Measurements from ENCODE around the gene TULP4.
"Not testable (repeated sequence)": the region's sequence is repeated elsewhere in the genome, so short reads cannot be mapped to it uniquely, and the experiment has no call there.

Gene TULP4

DNA sequence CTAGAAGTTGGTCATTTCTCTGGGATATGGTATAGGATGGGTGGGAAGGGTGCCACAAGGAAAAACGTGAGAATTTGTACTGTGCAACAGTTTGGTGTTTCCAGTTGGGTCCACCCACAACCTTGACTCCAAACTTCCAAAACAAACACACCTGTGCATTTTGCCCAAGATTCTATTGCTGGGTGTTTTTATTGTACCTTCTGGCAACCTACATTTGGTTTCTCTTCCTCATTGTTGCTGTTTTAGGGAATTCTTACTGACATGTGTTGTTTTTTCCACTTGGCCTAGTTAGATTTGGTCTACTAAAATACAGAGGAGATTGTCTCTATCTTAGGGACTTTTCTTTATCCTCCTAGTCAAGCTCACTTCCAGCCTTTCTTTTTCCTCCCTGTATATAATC, 16.7 kb downstream of the TULP4 start:
- DNase-seq (ENCODE audit: low read depth): no peak

GRCh38 chr6:158329531-158329930, 17.3 kb downstream of the TULP4 start:
- DNase-seq (ENCODE audit: low read depth): no peak

DNA sequence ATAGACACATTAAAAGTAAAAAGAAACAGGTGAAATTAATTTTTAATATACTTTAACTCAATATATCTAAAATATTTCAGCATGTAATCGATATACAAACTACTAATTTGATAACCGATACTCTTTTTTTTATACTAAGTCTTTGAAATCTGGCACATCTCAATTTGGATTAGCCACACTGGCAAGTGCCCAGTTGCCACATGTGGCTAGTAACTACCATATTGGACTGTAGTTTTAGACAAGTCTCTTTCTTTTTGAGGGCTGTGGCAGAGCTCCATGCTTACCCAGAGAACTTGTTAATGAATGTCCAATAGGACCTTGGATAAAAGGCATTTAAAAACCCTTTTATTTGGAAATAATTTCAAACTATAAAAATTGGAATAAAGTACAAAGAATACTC, 17.8 kb downstream of the TULP4 start:
- DNase-seq (ENCODE audit: low read depth): no peak

DNA sequence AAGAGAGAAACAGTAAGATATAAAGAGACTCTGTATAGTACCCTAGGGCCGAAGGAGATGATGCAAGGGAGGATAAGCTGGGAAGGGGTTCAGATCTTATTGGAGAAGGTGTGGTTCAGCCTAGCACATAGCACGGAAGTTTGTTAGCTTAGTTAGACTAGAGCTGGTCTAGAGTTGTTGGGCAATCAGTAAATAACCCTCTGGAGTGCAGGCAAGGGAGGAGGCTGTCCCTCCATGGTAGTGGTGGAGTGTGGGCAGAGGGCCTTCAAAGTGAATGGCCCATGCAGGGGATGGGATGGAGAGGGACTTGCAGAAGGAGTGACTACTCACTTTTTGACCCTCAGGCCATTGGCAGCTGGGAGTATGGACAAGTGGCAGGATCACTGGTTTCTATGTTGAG, 20.0 kb downstream of the TULP4 start:
- no peak for DNase-seq (ENCODE audit: low read depth)

DNA sequence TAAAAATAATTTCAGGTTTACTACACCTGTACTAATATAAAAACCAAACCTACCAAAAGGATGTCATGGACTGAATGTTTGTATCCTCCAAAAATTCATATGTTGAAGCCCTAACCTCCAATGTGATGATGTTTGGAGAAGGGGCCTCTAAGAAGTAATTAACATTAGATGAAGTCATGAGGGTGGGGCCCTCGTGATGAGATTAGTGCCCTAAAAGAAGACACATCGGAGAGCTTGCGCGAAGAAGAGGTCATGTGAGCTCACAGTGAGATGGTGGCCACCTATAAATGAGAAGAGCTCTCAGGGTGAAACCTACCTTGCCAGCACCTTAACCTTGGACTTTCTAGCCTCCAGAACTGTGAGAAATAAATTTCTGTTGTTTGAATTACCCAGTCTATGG, 20.8 kb downstream of the TULP4 start:
- DNase-seq (ENCODE audit: low read depth): no peak

DNA sequence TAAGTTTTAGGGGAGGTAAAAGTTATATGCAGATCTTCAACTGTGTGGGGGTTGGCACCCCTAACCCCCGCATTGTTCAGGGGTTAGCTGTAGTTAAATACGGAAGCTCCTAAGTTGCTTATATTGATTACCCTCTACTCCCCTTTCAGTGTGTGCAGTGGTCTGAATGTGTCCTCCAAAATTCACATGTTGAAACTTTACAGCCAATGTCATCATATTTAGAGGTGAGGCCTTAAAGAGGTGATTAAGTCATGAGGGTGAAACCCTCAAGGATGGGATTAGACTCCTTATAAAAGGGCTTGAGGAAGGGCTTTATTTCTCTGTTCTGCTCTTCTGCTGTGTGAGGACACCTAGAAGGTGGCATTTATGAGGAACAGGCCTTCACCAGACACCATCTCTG, 22.3 kb downstream of the TULP4 start:
- DNase-seq (ENCODE audit: low read depth): no peak

GRCh38 chr6:158337332-158337731, 25.1 kb downstream of the TULP4 start:
- DNase-seq (ENCODE audit: low read depth): no peak

DNA sequence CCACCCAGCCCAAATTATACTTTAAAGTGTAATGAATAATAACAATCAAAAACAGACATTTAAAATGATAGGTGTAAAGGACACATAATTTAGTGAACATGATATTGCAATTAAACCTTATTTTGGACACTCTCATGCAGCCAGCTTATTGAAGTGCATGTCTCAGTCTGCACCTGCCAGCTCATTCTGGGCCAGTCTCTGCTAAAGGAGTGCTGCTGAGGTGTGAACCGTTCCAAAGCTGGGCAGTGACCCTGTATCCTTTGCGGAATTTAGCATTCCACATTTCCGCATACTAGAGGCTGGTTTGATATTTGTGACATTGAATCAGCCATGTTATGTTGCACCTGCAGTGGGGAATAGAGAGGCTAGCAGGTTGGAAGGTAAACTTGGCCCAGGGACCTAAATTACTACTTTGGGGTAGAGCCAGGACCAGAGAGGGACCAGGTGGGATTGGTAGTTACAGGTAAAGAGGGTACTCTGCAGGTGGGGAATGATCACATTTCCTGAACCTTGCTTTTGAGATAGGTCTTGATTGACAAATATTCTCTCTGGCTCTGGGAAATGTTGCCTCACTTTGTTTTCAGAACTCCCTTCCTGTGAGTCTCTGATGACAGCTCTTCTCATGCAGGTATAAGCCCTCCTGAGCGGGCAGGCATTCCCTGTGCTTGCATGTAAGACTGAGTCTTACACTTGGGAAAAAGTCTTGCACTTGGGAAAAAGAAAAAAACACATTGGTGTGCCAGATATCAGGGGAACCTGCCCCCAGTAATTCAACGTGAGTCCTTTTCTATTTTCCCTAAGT, 26.2 kb downstream of the TULP4 start:
- DNase-seq (ENCODE audit: low read depth): no peak

GRCh38 chr6:158339197-158339596, 26.9 kb downstream of the TULP4 start:
- DNase-seq (ENCODE audit: low read depth): not testable (repeated sequence)

DNA sequence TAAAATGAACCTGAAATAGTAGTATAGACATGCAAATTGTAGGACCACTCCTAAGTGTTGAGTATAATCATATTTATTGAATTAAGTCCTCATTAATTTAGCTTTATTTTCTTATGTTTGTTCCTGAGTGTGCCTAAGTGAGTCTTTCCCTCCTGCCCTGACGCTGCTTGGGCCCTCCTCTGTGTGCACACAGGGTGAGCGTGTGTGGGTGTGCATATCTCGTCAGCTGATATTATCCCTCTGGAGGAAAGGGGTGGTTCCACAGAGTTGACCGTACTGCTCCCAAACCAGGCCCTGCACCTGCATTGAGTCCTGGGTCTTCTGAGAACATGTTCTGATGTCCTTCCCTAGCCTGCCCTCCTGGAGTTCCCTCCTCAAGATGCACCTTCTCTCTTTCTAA, 28.0 kb downstream of the TULP4 start:
- no peak for DNase-seq (ENCODE audit: low read depth)

GRCh38 chr6:158344534-158344933, 32.3 kb downstream of the TULP4 start:
- DNase-seq (ENCODE audit: low read depth): no peak

DNA sequence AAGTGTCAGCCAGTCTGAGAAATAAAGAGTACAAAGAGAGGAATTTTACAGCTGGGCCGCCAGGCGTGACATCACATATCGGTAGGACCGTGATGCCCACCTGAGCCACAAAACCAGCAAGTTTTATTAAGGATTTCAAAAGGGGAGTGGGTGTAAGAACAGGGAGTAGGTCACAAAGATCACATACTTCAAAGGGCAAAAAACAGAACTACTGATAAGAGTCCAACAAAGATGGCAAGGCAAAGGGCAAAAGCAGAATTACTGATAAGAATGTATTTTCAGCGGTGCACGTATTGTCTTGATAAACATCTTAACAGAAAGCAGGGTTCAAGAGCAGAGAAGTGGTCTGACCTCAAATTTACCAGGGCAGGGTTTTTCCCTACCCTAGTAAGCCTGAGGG, 33.2 kb downstream of the TULP4 start:
- not testable (repeated sequence) for DNase-seq (ENCODE audit: low read depth)

DNA sequence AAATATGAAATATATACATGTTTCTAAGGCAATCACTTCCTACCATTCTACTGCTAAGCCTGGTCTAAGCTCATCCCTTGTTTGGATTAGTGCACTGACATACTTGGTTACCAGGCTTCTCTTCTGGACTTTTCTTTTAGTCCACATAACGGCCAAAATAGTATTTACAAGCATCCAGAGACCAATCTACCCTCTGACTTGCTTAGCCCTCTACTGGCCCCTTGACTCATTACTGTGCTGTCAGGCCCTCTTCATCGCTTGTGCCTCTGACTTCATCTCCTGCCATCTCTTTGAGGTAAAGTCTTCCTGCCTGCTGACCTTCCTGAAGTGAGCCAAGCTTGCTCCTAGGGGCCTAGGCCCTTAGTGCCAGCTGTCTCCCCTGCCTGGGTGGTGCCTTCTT, 35.1 kb downstream of the TULP4 start:
- no peak for DNase-seq (ENCODE audit: low read depth)

GRCh38 chr6:158348737-158349504, 36.7 kb downstream of the TULP4 start:
- not testable (repeated sequence) for DNase-seq (ENCODE audit: low read depth)

GRCh38 chr6:158349505-158350275, 37.4 kb downstream of the TULP4 start:
- not testable (repeated sequence) for DNase-seq (ENCODE audit: low read depth)

- DNase-seq (ENCODE audit: low read depth): not testable (repeated sequence)
Measured at GRCh38 chr6:158350731-158351130, 38.5 kb downstream of the TULP4 start.

GRCh38 chr6:158353883-158354877, 41.9 kb downstream of the TULP4 start:
- DNase-seq (ENCODE audit: low read depth): no peak

DNA sequence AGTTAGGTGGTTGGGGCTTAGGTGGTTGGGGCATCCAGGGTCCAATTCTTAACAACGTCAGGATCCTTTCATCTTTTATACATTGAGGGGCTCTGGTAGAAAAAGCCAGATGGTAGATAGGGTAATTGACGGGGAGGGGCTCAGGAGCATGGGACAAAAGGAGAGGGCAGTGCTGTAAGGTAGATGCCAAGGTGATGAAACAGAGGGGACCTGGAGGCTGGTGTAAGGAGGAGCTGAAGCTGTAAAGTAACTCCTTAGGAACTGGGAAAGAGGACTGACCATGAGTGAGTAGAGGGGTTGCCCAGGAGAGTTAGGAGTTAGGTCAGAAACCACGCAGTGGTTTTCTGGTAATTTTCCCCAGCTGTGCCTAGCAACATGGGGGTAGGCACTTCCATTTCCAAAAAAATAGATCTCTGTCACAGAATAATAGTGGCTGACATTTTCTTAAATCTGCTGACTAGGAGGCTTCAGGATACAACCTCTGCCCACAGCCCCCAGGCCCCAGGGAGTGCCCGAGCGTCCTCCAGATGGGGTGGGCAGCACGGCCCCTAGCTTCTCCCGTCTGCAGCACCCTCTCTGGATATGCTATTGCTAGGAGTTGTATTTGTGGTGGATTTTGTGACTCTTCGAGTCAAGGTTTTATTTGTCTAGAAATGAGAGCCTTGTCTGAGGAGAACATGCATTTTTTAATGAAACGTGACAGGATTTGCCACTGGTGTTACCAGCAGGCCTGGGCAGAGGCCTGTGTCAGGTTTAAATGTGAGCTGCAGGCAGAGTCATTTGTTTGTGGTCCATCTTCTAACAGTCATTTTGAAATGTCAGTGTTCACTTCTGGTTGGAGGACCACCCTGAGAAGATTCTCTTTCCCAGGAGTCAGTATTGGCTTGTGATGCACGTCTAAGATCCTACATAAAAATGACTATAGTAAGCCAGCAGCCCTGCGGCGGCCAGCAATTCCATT, 44.6 kb downstream of the TULP4 start:
- no peak for DNase-seq (ENCODE audit: low read depth)

GRCh38 chr6:158357570-158358216, 45.4 kb downstream of the TULP4 start:
- no peak for DNase-seq (ENCODE audit: low read depth)
